ENCODE results near the gene RTN4RL1.
A peak's percentile ranks its signal among the peaks of the same experiment; 100 is the strongest.
"Not testable (repeated sequence)": the region's sequence is repeated elsewhere in the genome, so short reads cannot be mapped to it uniquely, and the experiment has no call there.

The RTN4RL1 gene

GRCh38 chr17:1896243-1897104, 128.7 kb downstream of the RTN4RL1 start:
- no peak for DNase-seq
- H3K4me1 ChIP-seq (ENCODE audit: control insufficient read depth, insufficient read depth, low read length, poor library complexity, severe bottlenecking) = no peaks in the 10 kb centered on the region
- H3K36me3 ChIP-seq (ENCODE audit: control insufficient read depth, insufficient read depth, low read length) = peaks cover 41% of the 10 kb centered on the region
- no peaks in the 10 kb centered on the region for H3K27me3 ChIP-seq (replicated peaks; ENCODE audit: control insufficient read depth, insufficient read depth, low read length, poor library complexity, severe bottlenecking)
- no peaks in the 10 kb centered on the region for H3K9me3 ChIP-seq (ENCODE audit: control insufficient read depth, low read length)
- no peak overlapping the region for H3K27ac ChIP-seq (ENCODE audit: insufficient read depth, low read length, poor library complexity, severe bottlenecking)
- no peak overlapping the region for H3K4me3 ChIP-seq (ENCODE audit: insufficient read depth, low read depth, low read length, poor library complexity, severe bottlenecking)

DNA sequence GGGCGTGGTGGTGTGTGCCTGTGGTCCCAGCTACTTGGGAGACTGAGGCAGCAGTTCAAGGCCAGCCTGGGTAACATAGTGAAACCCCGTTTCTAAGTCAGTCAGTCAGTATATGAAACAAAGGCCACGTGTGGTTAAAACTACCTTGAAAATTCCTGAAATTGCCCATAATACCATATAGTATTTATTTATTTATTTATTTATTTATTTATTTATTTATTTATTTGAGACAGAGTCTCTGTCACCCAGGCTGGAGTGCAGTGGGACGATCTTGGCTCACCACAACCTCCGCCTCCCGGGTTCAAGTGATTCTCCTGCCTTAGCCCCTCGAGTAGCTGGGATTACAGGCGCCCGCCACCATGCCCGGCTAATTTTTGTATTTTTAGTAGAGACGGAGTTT, 129.7 kb downstream of the RTN4RL1 start:
- not testable (repeated sequence) for H3K4me1 ChIP-seq (ENCODE audit: control insufficient read depth, insufficient read depth, low read length, poor library complexity, severe bottlenecking); H3K27me3 ChIP-seq (replicated peaks; ENCODE audit: control insufficient read depth, insufficient read depth, low read length, poor library complexity, severe bottlenecking); H3K9me3 ChIP-seq (ENCODE audit: control insufficient read depth, low read length); H3K27ac ChIP-seq (ENCODE audit: insufficient read depth, low read length, poor library complexity, severe bottlenecking); DNase-seq; H3K4me3 ChIP-seq (ENCODE audit: insufficient read depth, low read depth, low read length, poor library complexity, severe bottlenecking)
- peaks cover 45% of the 10 kb centered on the region for H3K36me3 ChIP-seq (ENCODE audit: control insufficient read depth, insufficient read depth, low read length)

DNA sequence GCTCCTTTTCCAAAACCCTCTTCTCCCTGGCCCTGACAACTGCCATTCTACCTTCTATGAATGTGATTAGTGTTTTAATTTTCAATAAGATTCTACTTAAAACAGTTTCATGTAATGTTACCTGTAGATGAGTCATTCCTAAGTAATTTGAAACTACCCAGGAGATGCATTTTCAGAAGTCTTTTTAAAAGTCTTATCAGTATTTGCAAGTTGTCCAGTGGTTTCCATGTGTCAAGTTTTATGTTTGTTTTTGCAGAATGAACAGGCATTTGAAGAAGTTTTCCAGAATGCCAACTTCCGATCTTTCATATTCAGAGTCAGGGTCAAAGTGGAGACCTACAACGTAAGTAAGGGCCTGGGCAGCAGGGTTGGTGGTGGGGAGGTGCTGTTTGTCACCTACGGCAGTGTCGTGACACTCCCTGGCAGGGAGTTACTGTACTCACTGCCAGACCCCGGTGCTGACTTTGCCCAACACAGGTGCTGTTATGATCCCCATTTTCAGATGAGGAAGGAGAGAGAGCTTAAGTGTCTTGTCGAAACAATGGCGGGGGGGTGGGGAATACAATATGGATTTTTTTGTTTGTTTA, 130.3 kb downstream of the RTN4RL1 start:
- no peaks in the 10 kb centered on the region for H3K9me3 ChIP-seq (ENCODE audit: control insufficient read depth, low read length)
- no peaks in the 10 kb centered on the region for H3K27me3 ChIP-seq (replicated peaks; ENCODE audit: control insufficient read depth, insufficient read depth, low read length, poor library complexity, severe bottlenecking)
- H3K36me3 ChIP-seq (ENCODE audit: control insufficient read depth, insufficient read depth, low read length) = peaks cover 45% of the 10 kb centered on the region
- no peak overlapping the region for H3K4me3 ChIP-seq (ENCODE audit: insufficient read depth, low read depth, low read length, poor library complexity, severe bottlenecking)
- H3K4me1 ChIP-seq (ENCODE audit: control insufficient read depth, insufficient read depth, low read length, poor library complexity, severe bottlenecking) = no peaks in the 10 kb centered on the region
- no peak overlapping the region for H3K27ac ChIP-seq (ENCODE audit: insufficient read depth, low read length, poor library complexity, severe bottlenecking)
- no peak for DNase-seq

DNA sequence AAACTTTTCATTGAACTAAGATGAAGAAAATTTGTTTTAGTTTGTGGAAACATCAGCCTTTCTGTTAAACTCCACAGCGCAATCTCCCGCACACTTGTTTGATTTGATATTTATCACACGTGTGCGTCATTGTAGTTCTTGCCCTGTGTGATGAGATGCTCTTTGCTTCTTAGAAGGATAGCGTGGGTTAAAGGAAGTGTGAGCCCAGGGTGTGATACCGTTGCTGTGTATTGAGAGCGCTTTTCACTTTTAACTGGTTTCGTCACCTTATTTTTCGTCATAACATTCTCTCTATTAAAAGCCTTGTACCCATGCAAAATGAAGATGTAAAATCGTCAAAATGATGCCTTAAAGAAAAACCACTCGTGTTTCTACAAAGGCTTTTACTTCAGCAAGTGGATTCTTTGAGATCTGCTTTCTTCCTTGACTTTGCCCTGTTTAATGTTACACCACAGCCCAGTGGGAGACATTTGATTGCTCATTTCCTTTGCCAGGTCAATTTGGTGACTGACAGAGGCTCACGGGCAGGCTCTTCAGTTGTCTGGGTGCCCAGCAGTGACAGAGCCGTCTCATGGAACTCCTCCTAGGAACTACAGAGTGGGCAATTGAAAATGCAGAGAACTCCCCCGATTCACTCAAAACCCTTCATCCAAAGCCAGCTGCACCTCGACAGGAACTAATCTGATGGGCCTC, 134.2 kb downstream of the RTN4RL1 start:
- DNase-seq = peak in 1 of 3 donors; percentile 6
- Histone ChIP-seq H3K36me3 (ENCODE audit: control insufficient read depth, insufficient read depth, low read length) (peaks cover 54% of the 10 kb centered on the region), H3K27me3 (replicated peaks; ENCODE audit: control insufficient read depth, insufficient read depth, low read length, poor library complexity, severe bottlenecking) (no peaks in the 10 kb centered on the region), H3K4me3 (ENCODE audit: insufficient read depth, low read depth, low read length, poor library complexity, severe bottlenecking) (no peak overlapping the region), H3K4me1 (ENCODE audit: control insufficient read depth, insufficient read depth, low read length, poor library complexity, severe bottlenecking) (no peaks in the 10 kb centered on the region), H3K9me3 (ENCODE audit: control insufficient read depth, low read length) (no peaks in the 10 kb centered on the region), H3K27ac (ENCODE audit: insufficient read depth, low read length, poor library complexity, severe bottlenecking) (no peak overlapping the region)

- Histone ChIP-seq H3K4me3 (ENCODE audit: insufficient read depth, low read depth, low read length, poor library complexity, severe bottlenecking) (no peak overlapping the region), H3K9me3 (ENCODE audit: control insufficient read depth, low read length) (no peaks in the 10 kb centered on the region), H3K27ac (ENCODE audit: insufficient read depth, low read length, poor library complexity, severe bottlenecking) (no peak overlapping the region), H3K4me1 (ENCODE audit: control insufficient read depth, insufficient read depth, low read length, poor library complexity, severe bottlenecking) (no peaks in the 10 kb centered on the region), H3K27me3 (replicated peaks; ENCODE audit: control insufficient read depth, insufficient read depth, low read length, poor library complexity, severe bottlenecking) (no peaks in the 10 kb centered on the region), H3K36me3 (ENCODE audit: control insufficient read depth, insufficient read depth, low read length) (peaks cover 73% of the 10 kb centered on the region)
- DNase-seq = no peak
Measured at GRCh38 chr17:1888741-1889140, 136.4 kb downstream of the RTN4RL1 start.
